ENCODE data around the gene ARL15.
A peak's percentile ranks its signal among the peaks of the same experiment; 100 is the strongest.

Gene ARL15

DNA sequence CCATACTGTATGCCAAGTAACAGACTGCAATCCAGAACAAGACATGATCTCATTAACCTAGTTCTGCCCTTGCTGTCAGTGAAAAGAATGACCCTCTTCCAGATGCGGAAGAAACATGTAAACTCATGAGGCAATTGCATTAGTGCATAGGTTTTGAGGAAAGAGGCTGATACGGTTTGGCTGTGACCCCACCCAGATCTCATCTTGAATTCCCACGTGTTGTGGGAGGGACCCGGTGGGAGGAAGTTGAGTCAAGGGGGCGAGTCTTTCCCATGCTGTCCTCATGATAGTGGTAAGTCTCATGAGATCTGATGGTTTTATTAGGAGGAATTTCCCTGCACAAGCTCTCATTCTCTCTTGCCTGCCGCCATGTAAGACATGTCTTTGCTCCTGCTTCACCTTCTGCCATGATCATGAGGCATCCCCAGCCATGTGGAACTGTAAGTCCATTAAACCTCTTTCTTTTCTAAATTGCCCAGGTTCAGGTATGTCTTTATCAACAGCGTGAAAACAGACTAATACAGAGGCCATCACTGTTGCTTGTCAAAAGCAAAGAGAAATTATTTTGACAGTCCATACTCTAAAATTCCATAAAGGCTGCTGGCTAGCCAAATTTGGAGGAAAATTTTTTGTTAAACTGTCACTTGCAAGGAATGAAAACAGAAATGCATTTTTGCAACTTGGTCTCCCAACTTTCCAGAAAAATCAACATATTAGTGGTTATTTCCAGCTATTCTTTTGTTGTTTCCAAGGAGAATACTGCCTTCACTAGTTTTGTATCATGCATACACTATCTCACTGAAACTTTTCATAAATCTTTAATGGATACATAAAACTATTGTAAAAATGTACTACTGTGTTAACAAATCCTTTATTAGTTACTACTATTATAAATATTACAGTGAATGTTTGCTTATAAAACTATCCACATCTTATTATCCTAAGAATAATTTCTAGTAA lies 3.2 kb upstream of the ARL15 start:
- DNase-seq (ENCODE audit: low spot score): peak; percentile 63

DNA sequence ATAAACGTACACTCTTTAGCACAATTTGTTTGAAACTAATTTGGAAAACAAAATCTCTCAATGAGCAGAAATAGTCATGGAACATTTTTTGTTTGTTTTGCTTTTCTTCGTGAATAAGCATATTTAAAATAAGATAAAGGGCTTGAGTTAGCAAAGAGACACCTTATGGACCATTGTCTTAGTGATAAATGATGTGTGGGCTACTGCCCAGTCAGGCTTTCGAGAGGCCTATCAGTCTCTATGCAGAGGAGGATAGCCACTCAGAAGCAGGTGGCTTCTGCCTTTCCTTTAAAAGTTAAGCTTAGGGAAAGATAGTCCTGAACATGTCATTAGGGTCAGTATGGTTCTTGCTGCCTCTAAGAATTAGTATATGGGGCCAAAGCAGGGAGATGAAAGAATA lies 2.1 kb upstream of the ARL15 start:
- no peak for DNase-seq (ENCODE audit: low spot score)

DNA sequence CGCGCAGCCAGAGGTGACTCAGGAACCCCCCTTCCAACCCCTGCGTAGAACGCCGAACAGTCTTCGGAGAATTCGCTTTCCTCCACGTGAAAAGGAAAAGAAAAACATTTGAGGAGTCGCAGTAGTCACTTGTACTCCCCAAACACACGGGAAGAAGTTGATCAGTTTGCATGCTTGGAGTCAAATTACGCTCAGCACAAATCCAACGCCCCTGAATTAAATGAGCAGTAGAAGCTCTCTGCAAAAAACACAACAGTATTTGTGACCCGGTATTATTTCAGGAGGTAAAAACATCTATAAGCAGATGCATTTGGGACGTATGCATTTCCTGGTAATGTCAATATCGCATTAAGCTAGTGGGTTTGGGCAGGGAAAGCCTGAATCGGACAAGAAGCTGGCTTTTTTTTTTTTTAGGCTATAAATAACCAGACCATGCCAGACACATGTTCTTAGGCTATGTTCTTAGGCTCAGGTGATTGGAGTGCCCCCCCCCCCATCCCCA lies 854 bp upstream of the ARL15 start:
- DNase-seq (ENCODE audit: low spot score): no peak

DNA sequence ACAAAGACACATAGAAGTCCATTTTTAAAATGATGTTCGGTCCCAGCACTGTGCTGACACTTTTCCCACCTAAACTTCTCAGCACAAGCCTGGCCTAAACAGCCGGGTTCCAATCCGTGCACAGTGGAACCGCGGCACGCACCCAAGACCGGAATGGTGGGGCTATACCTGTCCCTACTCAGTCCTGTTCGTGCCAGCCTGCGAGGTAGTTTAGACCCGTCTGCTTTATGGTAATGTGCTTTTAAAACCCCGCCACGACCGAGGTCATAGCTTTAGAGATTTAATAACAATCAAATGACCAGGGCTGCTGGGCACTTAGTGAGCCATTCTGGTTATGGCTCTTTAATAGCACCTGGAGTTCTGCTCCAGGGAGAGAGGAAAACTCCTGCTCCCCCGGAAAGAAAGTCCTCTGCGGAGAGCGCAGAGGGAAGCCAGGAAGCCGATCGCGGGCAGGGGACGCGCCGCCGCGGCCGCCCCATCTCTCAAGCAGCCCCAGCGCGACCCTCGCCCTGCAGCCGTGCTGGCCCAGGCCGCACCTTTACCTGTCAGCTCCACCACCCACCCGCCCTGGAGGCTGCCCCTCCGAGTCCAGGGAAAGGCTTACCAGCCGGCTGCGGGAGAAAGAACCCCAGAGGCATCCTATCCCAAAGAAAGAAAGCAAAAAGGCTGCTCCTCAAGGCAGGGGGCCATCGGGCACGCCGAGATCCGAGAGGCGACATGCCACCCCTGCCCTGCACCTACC lies 511 bp downstream of the ARL15 start:
- DNase-seq (ENCODE audit: low spot score): peak; percentile 44

DNA sequence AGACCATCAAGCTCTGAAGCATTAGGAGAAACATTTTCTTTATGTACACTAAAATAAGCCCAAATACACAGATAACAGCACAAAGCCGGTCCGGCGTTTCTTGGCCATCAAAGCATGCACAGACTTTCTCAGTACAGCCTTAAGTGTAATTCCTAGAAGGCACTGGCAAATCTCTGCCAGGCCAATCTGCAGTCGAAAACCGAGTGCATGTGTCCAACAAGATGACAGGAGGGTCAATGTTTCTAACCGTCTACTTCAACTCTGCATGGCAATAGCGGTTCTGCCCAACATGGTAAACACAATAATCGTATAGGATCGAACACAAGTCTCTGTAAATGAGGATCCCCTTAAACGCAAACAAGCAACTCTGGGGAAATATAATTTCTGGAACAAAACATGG lies 1.1 kb downstream of the ARL15 start:
- peak; percentile 43 for DNase-seq (ENCODE audit: low spot score)

DNA sequence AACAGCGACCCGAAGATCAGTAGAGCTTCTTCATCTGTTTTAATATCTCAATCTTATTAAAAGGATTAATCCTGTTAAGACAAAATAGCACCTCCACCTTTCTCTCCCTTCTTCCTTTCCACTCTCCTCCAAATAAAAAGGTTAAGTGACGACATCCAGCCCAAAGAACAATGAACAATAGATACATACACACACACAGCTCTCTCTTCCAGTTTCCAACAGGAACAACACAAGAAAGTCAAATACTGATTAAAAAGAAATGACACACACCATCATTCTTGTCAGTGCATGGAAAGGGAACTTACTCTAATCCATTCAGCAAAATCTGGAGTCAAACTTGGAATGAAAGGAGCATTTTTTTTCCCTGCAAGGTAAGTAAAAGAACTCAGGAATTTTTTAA lies 2.8 kb downstream of the ARL15 start:
- peak; percentile 4 for DNase-seq (ENCODE audit: low spot score)

DNA sequence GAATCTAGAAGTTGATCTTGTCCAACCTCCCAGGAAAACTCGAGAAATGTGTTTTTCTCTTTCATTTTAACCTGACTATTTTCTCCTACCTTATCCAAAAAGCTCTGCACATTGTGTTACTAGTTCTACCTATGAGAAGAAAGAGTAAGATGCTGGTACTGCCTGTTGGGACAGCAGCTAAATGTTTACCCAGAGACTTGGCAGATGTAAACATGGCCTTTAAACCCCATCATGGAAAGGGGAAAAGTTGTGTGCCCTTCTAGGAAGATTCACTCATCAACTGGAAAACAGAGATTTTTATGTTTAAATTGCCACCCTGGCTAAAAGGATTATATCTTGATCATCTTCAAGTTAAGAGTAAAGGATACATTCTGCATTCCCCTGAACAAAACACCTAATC lies 3.5 kb downstream of the ARL15 start:
- DNase-seq (ENCODE audit: low spot score): peak; percentile 6

DNA sequence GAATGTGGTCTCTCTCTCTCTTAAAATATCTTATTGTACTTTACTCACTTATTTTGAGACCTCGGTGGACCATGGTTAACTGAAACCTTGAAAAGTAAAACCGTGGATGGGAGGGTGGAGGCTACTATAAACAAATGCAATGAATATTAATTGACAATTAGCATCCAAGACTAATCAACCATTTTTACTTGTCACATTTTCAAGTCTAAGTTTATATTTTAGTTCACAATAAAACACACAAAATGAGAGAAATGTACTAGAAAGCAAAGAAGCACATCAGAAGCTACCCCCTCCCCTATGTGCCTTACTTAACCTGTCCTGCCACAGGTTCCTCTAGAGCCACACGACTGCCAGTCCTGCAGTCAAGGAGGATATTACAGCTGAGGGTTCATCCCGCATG lies 4.6 kb downstream of the ARL15 start:
- no peak for DNase-seq (ENCODE audit: low spot score)

DNA sequence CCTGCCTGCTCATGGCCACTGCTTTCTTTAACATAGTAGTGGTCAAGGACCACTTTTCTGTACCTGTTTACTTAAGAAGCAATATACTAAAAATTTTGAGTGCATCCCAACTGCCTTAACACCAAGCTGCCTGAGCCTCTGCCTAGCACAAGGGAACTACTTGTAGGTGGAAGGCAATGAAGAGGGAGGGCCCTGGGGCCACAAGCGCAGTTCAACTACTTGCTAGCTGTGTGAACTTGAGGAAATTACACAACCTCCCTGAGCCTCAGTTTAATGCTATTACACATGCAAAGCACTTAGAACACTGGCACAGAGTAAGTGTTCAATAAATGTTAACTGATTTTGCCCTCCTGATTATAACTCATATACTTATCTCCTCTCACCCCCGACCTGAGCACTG lies 6.3 kb downstream of the ARL15 start:
- DNase-seq (ENCODE audit: low spot score): no peak

DNA sequence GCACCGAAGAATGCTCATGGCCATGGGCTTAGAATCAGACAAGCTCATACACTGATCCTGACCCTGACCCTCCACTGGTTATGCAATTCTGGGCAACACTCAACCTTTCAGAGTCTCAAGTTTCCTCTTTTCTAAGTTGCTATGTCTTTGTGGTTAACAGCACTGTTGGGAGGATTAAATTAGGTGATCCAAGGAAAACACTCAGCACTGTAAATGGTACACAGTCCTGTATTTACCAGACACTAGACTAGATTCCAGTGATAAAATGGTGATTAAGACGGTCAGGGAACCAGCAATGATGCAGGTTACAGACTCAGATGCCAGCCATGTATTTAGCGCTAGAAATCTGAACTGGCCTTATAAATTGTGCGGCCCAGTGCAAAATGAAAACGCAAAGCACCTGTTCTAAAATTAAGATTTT lies 8.1 kb downstream of the ARL15 start:
- DNase-seq (ENCODE audit: low spot score): no peak

DNA sequence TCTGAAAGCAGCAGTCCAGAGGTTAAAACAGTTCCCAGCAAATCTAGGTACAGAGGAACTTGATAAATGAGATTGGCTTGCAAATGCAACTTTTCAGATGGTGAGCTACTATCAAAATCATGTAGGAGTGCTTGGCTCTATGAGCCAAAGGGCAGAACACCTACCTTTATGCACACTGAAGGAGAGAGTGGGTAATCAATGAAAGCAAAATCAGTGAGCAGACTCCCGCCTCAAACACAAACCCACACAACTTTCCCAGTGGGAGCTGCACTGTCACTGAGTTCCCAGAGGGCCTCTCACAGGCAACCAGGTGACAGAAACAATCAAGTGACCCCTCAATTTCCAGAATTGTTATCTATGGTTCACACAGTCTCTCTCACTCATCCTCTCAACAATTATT lies 8.5 kb downstream of the ARL15 start:
- no peak for DNase-seq (ENCODE audit: low spot score)

DNA sequence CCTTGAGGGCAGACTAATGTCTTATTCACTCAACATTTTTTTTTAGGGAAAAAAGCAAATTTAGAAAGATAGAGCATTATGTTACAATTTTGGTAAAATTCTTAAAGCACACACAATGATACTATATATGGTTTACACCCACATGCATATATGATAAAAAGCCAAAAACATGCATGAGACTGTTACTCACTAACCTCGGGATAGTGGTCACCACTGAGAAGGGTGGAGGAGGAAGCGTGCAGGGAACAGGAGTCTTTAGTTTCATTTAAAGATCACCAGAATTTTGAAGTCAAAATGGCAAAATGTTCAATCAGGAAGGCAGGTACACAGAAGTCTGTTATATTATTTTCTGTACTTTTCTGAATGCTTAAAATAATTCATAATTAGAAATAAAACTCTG lies 9.2 kb downstream of the ARL15 start:
- DNase-seq (ENCODE audit: low spot score): no peak

DNA sequence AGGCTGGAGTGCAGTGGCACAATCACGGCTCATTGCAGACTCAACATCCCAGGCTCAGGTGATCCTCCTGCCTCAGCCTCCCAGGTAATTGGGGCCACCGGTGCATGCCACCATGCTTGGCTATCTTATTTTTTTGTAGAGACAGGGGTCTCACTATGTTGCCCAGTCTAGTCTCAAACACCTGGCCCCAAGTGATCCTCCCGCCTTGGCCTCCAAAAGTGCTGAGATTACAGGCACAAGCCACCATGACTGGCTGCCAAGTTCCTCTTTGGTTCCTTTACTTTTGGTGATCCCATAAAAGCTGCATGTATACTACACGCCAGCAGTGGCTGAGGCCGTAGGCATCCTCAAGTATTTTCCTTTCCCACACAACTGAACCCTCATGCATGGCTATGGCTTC lies 11.4 kb downstream of the ARL15 start:
- DNase-seq (ENCODE audit: low spot score): no peak

DNA sequence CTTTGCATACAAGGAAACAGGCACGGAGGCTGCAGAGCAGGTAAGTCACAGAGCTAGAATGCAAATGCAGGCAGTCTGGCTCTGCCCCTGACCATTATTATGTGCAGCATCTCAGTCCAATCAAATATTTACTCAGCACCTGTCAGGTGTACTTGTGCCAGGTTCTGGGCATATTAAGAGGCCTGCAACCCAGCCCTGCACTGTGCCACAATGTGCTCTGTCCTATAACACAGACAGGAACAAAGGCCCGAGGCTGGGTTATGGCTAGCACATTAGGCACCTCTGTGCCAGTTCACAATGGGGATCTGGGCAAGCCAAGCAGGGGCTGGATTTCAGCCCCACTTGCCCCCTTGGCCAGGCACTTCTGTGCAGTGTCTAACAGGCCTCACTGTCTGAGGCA lies 14.0 kb downstream of the ARL15 start:
- no peak for DNase-seq (ENCODE audit: low spot score)

DNA sequence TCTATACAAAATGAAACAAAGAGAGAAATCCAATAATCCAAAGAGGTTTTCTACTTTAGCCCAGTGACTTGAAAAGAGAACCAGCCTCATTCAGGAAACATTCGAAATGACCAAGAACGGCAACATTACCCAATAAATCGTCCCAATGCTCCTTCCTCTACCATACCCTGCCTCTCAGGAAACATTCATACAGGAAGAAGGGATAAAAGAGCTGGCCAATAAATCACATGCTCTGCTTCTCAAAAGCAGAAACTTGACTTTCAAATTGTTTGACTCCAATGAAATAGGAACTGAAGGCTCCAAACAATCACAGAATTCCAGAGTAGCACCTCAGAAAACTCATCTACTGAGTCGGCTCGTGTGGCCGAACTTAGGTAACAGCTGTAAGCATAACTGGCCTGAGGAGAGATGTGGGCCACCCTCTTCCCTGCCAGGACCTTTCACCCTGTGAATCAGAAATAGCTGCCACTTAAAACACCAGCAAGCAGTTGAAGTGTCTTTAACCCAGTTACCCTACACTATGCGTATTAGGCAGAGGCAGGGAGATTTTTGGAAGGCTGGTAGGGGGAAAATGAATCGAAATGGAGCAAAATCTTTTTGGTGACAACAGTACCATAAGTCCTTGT lies 14.6 kb downstream of the ARL15 start:
- DNase-seq (ENCODE audit: low spot score): no peak

DNA sequence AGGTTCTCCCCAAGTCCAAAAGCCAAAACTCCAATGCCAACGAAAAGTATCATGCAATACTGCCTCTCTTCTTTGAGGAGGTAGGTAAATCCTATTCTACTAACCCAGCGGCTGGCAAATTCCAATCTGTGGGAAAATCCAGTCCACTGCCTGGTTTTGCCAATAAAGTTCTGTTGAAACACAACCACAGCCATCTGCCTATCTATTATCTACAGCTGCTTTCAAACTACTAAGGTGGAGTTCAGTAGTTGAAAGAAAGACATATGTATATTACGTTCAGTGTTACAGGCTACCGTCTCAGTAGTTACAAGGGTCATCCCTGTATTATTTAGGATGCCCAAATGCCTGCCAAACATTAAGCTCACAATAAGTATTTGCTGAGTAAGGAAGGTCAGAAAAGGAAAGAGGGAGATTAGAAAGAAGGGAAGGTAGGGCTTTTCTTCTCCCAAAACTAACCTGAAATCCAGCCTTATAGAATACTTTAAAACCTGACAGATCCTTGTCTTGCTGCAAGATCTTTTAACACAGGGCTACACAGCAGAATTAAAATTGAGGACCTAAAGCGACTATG lies 16.2 kb downstream of the ARL15 start:
- no peak for DNase-seq (ENCODE audit: low spot score)

DNA sequence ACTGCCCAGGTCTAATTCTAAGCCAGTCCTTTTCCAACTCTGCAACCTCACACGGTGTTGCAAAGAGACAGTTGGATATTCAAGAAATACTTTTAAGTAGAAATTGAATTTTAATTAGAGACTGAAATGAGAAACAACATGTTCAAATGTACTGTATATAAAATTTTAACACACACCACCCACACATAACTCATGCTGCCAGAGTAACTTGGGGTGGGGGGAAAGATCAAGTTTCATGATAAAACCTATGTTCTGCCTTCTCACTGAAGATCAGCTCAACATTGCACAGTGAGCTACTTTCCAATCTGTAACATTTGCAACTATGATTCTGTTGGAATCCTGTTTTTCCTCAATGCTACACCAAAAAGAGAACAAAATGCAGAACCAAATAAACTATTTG lies 17.5 kb downstream of the ARL15 start:
- DNase-seq (ENCODE audit: low spot score): no peak

DNA sequence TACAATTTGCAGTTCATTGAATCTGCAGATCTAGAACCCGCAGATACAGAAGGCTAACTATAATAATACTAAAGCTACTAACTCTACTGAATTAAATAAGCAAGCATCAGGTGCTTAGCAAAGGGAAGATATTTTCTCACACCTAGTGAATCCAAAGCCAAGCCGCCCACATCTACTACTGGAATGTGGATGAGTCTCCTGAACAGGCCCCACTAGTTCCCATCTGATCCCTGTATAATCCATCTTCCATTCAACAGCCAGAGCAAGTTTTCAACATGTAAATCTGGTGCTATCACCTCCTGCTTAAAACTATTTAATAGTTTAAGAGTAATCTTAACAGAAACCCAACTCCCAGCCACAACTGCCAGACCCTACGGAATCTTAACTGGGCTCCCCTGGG lies 18.9 kb downstream of the ARL15 start:
- DNase-seq (ENCODE audit: low spot score): no peak

DNA sequence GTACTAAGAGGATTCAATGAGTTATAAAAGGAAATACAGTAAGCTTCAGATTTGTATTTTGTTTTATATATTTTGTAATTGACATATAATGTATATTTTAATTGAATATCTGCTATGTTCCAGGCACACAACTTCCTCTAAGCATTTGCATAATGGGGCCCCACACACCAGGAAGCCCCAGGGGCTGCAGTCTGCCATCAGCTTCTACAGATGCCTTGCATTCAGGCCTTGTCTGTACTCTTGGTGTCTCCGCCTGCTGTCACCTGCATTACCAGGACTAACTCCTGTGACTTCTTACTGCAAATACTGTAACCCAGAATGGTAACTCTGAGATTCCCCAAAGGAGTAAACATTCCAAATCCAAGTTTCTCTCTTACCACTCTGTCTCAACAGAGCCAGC lies 20.6 kb downstream of the ARL15 start:
- DNase-seq (ENCODE audit: low spot score): no peak

DNA sequence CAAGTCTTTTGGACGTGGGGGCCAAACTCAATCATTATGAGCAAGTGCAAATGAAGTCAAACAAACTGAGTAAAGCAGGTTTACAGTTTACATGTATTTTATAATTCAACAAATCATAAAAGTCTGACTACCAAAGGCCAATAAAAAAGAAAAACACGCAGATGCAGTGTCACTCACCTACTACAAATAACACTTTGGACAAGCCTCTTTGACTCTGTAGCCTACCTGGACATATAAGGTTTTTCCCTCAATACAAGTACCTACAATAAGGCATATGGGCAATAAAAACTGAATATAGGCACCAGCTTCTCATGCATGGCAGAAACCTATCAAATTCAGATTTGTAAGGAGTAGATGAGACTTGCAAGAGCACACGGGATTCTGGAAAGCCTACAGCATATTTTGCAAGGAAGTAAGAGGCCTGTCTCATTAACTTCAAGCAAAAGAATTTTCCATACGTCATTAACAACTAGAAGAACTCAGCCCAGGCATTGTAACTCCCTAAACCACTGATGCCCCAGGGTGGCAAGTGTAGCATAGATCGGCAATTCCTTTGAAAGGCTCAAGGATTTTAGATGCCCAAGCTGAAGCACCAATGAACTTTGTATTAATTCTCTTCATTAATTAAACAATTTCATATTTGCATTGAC lies 21.7 kb downstream of the ARL15 start:
- no peak for DNase-seq (ENCODE audit: low spot score)

DNA sequence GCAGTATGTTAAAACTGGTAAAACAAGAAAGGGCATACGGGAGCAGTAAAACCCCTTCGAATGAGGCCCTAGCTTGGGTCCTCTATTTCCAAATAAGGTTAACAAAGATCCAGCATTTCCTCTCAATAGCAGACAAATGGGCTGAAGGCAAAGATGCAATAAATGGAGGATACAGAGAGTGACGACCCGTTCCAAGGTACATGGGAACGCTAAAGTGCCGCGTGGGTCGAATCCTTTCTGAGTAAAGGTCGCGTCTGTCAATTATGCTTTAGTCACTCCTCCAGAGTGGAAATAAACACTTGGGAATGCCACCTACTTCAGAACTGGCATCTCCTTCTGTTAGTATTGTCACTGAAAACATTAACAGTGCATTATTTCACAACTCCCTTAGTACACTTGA lies 24.7 kb downstream of the ARL15 start:
- no peak for DNase-seq (ENCODE audit: low spot score)

DNA sequence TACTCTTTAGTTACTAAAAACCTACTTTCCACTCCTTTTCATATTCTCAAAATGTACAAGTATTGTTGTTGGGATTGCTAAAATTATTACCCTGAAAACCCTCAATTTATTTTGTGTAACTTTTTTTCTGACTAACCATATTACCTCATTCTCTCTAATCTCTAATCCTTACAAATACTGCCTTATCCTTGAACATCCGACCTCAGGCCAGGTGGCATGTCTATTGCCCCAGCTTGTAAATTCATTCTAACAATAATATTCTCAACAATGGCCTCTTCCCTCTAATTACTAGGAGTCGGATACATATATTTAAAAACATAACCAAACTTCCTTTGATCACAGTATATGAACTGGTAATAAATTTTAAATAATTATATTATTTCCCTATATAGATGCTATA lies 25.8 kb downstream of the ARL15 start:
- no peak for DNase-seq (ENCODE audit: low spot score)
